Left lobe of liver (tissue), 2 donors: Measurements from ENCODE around the gene MYO9A. TPM values are rescaled to one million over a fixed set of nuclear protein-coding genes. Genes with fewer than 3 reads are reported as not detected.

ENCODE experiments used
- ATAC-seq: fragments of 200-7000 bp; cut with Tn5 transposase; one replicate; pipeline ENCODE4 v1.9.1; 2020; ENCODE audit warnings: mild to moderate bottlenecking, moderate library complexity
- DNase-seq: peaks from one replicate; pipeline ENCODE4 v3.0.0-alpha.2; 2020; ENCODE audit warnings: low spot score
- total RNA-seq: library from RNA; stranded (reverse); gene quantifications from one replicate; pipeline ENCODE4 v1.2.1, GENCODE V29; 2021
- donor health status: DM: no; HTN: no; CAD: no; lungs with moderate emphysema.
- donor health status: DM: no; HTN: yes; CAD: no.

MYO9A gene
- total RNA-seq, 1 donor from 2014 or later: 9.3 TPM

DNA sequence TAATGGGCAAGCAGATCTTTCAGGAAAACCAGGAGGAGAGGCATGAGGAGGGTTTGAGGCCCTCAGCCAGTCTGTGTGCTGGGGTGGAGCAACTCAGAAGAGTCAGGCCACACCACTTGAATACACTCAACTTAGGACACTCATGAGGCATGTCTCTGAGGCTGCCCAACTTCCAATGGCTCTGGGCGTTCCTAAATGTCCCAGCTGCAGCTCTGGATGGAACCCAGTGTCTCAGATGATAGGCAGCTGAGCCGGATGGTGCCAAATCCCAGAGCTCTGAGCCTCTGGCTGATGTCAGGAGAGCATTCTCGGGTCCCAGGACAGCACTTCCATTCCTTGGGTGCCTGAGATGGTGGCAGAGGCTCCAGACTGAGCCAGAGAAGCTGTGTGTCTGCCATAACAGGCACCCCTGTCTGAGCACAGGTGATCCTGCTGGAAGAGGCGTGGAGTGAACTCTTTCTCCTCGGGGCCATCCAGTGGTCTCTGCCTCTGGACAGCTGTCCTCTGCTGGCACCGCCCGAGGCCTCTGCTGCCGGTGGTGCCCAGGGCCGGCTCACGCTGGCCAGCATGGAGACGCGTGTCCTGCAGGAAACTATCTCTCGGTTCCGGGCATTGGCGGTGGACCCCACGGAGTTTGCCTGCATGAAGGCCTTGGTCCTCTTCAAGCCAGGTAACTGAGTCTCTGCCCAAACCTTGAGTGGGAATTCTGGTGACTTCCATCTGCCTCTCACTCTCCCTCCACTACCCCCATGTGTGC, 304.8 kb downstream of the MYO9A start:
- DNase-seq (no peak), ATAC-seq (no peak)

- ATAC-seq (no peak), DNase-seq (no peak)
Observed at GRCh38 chr15:71811752-71812735, 305.9 kb downstream of the MYO9A start.

DNA sequence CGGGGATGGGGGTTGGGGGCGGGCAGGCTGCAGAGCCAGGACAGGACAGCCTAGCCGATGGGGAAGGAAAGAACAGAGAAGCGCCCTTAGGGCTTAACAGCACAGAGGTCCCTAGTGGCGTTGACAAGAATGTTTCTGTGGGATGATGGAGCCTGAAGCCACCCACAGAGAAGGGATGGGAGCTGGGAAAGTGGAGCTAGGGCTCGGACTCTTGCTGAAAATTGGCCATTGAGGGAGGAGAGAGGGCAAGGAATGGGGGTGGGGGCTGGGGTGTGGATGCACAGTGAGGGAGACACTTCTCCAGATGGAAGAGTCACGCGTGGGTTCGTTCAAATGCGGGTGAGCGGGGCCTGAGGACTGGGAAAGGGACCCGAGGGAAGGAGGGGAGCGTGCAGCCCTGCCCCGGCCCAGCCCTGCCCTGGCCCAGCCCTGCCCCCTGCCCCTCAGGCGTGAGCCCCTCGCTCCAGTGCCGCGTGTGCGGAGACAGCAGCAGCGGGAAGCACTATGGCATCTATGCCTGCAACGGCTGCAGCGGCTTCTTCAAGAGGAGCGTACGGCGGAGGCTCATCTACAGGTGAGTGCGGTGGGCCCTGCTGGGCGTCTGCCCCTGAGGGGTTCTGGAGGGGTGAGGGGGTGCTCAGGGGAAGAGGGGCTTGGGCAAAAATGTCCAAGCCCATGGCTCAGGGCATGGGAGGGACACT, 306.8 kb downstream of the MYO9A start:
- ATAC-seq: no peak
- no peak for DNase-seq

GRCh38 chr15:71810256-71811035, 307.5 kb downstream of the MYO9A start, which contains the start of gene NR2E3:
TSS of gene NR2E3 (plus strand) at chr15:71810554. CDS start at chr15:71810744, 190 bp downstream.
- ATAC-seq: no peak

GRCh38 chr15:71809346-71809745, 308.6 kb downstream of the MYO9A start:
- ATAC-seq (no peak), DNase-seq (no peak)

More at GRCh38 chr15:71810256-71811035, 307.5 kb downstream of the MYO9A start, which contains the start of gene NR2E3:
- DNase-seq: no peak

DNA sequence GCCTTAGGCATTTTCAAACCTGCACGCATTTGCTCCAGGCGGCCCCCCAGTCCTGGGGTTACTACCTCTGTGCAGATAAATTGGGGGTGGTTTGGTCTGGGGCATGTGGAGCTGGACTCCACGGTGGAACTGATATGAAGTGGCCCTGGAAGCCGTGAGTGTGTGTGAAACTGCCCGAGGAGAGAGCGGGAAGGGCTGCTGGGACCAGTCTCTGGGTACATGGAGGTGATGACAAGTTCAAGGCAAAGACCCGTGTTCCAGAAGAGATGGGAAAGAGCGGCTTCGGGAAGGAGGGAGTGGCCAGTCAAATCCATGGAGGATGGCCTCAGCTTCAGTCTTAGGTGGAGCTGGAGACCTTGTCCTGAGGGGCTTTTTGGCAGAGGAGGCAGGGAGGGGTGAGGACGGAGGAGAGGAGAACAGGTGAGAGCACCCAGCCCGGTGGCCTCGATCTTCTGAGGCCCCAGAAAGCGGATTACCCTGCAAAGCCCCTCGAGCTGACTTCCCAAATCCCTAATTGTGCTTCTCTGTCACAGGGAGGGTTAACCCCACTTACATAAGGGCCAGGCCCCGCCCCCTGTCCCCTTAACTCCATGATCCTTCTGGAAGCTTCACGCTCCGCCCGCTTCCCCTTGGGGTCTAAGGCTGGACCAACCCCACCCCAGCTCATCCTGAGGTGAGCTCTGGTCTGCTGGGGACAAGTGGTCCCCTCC, 309.5 kb downstream of the MYO9A start:
- DNase-seq: no peak
- no peak for ATAC-seq

DNA sequence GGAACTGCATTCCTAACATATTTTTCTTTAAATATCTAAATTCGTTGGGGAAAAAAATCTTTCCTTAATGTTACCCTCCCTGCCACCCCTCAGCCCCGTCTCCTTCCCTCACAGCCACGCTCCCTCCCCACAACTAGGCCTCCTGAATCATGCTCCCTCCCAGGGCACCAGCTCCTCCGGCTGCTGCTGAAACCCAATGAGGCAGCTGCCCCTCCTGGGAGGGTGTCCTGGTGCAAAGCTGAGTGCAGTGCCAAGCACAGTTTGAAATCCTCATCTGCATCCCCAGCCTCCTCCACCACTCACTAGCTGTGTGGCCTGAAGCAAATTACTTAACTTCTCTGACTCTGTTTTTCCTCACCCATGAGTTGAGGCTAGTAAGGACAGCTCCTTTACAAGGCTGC, 310.3 kb downstream of the MYO9A start:
- DNase-seq: no peak
- ATAC-seq: no peak

DNA sequence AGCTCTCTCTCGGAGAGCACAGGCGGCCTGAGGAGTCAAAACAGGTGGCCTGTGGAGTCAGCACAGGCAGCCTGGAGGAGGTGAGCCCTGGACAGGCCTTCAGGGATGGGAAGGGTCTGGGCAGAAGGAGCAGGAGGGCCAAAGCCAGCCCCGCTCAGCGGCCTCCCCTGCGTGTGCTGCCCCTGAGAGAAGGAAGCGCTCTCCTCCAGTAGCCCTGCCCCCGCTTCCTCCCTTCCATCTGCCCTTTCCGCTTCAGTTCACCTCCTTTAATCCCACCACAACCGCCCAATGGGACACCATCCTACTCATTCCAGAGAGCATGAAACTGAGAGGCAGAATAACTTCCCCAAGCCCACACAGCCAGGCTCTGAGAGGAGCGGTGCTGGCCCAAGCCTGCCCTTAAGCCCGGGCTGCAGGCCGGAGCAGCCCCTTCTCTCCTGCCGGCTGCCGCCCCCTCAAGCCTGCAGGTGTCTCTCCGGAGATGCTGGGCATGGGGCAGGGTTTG, 310.8 kb downstream of the MYO9A start:
- ATAC-seq (no peak), DNase-seq (no peak)

DNA sequence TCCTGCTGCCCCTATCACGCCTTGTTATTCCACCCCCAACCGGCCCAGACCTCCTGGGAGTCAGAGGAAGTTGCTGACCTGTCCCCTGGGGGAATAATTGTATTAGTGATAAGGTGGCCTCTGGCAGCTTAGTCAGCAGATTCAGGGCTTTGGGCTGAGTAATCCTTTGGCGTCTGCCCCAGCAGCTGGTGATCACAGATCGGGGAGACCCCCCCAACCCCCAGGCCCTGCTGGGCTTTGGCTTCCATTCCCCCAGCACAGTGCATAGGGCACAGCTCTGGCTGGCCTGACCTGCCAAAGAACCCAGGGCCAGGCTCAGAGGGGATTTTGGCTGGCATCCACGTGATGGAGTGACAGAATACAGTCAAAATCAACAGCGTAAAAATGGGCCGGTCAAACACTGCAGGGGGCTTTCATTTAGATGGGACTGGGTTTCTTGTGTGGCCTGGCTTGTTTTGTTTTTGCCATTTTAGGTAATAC, 311.5 kb downstream of the MYO9A start:
- no peak for ATAC-seq
- no peak for DNase-seq

DNA sequence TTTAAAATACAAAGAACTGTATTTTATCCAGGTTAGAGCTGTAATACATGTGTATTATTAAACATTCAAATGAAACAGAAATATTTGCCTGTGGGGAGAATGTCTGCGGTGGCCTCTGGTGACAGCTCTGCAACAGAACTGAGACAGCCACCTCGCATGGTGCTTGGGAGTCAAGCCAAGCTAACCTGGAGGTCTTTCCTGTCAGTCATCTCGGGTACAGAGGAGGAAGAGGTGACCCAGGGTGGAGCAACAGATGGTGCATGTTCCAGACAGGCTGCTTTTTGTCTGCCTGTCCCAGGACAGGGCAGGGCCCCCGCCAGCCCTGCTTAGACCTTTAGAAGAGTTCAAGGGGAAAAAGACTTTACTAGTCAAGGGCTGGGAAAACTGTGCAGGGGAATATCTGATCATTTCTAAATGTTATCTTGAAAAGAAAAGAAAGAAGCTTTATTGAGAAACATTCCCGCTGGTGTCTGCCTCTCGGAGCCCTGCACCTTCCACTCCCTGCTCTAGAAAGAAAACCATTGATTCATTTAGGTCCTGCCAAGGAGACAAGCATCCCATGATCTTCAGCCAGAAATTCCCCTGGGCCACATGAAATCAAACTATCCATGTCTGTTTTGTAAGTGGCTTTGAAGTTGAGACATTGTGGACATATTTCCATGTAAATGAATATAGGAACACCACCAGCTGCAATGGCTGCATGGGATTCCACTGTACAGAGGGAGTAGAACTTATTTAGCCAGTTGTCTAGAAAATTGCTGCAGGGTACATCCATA, 313.1 kb downstream of the MYO9A start:
- ATAC-seq: no peak
- DNase-seq: no peak

DNA sequence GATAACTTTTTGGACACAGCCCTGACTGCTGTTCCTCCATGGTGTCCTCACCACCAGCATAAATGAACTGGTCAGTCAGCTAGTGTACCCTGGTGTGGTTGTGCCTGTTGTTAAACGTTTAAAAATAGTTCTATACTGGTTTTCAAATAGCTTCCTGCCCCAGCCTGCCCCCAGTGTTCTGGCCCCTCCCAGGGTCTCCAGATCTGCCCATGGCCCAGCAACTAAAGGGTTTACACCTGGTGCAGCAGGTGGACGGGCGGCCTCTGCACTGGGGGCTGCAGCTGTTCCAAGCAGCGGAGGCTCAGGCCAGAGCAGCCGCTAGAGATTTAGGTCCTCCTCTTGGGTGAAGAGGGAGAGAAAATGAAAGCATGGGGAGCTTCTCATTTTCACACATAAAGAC, 313.7 kb downstream of the MYO9A start:
- no peak for DNase-seq
- no peak for ATAC-seq

DNA sequence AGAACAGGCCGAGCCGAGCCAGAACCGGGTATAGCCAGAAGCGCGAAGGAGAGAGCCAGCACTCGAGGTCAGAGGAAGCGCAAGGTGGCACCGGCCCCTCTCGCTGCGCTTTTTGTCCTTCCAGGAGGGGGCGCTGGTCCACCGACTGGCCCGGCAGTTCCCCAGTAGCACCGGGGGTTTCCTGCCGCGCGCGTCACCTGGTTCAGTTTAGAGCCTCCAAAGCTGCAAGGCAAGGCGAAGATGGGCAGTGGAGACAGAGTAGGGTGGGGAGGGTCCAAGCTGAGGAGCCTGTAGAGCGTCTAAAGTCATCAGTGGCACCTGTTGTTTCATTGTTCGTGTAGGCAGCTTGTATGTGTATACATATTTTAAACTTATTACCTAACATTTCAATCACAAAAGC, 315.2 kb downstream of the MYO9A start:
- DNase-seq (no peak), ATAC-seq (peak; percentile 53)

DNA sequence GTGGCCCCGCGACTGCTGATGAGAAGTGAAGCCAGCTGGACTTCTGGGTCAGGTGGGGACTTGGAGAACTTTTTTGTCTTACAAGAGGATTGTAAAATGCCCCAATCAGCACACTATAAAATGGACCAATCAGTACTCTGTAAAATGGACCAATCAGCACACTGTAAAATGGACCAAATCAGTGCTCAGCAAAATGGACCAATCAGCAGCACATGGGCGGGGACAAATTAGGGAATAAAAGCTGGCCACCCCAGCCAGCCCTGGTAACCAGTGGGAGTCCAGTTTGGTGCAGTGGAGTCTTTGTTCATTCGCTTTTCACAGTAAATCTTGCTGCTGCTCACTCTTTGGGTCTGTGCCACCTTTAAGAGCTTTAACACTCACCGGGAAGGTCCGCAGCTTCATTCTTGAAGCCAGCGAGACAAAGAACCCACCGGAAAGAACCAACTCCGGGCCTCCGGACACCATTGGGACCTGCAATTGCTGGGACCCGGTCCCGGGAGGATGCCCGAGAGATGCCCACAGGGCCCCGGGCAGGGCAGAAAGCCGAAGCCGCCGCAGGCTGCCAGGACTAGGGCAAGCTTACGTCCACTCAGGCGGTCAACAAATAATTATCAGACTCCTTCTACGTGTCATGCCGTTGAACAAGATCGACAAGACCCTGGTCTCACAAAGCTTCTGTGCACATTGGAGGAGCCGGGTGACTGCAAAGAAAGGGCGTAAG, 315.9 kb downstream of the MYO9A start:
- ATAC-seq: no peak
- no peak for DNase-seq

DNA sequence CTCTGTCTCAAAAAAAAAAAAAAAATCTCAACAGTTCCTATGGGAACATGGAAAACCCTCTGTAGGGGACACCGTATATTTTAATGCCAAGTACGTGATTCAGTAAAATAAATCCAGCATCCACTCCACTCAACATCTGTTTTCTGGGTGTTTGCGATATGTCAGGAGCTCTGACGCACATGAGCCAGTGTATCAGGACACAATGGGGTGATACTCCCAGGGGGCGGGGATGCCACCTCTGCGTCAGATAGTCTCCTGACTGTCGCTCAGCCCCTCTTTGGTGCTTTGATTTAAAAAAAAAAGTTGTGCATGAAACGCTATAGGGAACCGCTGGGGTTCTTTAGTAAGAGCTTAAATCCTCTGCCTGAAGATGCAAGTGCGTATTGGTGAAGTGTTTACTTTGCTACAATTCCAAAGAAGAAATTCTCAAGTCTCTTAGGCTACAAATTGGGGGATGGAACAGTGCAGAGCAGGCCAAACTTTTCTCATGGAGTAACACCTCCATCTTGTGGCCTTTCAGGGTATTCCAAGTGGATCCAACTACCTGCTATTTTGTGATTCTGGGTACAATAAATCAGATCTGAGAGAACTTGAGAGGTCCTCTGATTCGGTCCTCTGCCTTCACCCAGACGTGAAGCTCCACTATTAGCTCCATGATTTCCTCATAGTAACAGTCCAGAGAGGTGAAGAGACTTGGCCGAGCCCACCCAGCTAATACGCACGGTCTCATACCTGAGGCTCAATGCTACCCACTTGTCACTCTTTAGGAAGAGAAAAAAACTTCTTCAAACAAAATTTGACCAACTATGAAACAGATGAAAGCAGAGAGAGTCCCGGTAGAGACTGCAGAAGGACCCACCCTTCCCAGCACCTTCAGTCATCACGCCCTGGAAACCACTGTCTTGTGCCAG, 316.9 kb downstream of the MYO9A start:
- DNase-seq (no peak), ATAC-seq (peak; percentile 96)

DNA sequence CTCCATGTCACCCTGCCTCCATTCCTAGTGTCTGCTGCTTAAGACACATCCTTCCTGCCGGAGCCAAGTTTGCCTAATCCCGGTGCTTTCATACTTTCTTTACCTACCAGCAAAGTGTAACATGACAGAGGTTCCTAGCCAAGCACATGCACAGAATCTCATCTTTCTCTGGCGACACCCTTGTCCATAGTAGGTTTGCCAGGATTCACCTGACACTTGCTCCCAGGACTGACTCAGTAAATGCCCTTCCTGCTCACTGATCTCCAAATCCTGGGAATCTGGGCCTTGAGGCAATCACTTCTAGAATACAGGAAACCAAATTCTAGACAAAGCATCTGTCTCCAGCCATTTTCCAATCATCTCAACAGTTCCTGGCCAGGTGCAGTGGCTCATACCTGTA, 317.8 kb downstream of the MYO9A start:
- ATAC-seq (no peak), DNase-seq (no peak)

DNA sequence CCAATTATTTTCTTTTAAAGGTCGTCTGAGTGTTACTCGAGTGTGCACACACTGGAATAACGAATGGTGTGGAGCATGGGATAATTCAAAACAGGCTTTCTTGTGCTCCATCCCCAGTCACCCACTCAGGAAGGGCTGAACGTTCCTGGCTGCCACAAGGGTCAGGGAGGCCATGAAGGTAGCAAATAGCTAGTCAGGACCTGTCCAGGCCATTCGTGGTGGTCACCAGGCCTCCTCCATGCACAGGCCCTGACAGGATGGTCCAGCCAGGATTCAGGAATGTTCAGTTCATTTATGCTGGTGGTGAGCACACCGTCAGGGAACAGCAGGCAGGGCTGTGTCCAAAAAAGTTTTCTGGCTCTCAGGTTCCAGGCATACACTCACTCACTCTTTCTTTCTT, 319.3 kb downstream of the MYO9A start:
- DNase-seq: no peak
- ATAC-seq: no peak

GRCh38 chr15:71792521-71792920, 325.4 kb downstream of the MYO9A start:
- no peak for DNase-seq

More at GRCh38 chr15:71792521-71792920, 325.4 kb downstream of the MYO9A start:
- no peak for ATAC-seq
